Heart right ventricle (tissue), 16 donors: ENCODE data around the gene BOD1. TPM values are rescaled to one million over a fixed set of nuclear protein-coding genes. Genes with fewer than 3 reads are reported as not detected.
A peak's percentile ranks its signal among the peaks of the same experiment; 100 is the strongest.

Experiments used
- ATAC-seq, 8 donors: fragments of 200-7000 bp; cut with Tn5 transposase; one replicate each; pipeline ENCODE4 v1.9.1; 2020; ENCODE audit warnings: mild to moderate bottlenecking in 8 of 8, moderate library complexity in 8 of 8, moderate number of reproducible peaks in 1 of 8
- DNase-seq, 2 donors: peaks; one replicate each; pipeline ENCODE4 v3.0.0-alpha.2; 2020
- H3K27ac ChIP-seq, 10 donors: fragments of 200-600 bp; sonication (generic) in 2 of 10; one replicate each; pipeline versions ENCODE4 v1.5.0 to v1.8.0; 2020 to 2022; ENCODE audit warnings: mild to moderate bottlenecking in 3 of 10
- H3K27me3 ChIP-seq, 7 donors: fragments of 200-600 bp; one replicate each; pipeline ENCODE4 v1.8.0; 2021 to 2022; ENCODE audit warnings: mild to moderate bottlenecking in 2 of 7
- H3K36me3 ChIP-seq, 9 donors: fragments of 200-600 bp; sonication (generic) in 1 of 9; one replicate each; pipeline versions ENCODE4 v1.5.0 to v1.8.0; 2020 to 2022; ENCODE audit warnings: mild to moderate bottlenecking in 2 of 9
- H3K4me1 ChIP-seq, 9 donors: fragments of 200-600 bp; sonication (generic) in 1 of 9; one replicate each; pipeline versions ENCODE4 v1.5.0 to v1.8.0; 2020 to 2022; ENCODE audit warnings: mild to moderate bottlenecking in 4 of 9
- H3K4me3 ChIP-seq, 10 donors: fragments of 200-600 bp; sonication (generic) in 2 of 10; one replicate each; pipeline versions ENCODE4 v1.5.0 to v1.8.0; 2020 to 2022; ENCODE audit warnings: mild to moderate bottlenecking in 7 of 10, moderate library complexity in 2 of 10
- H3K9me3 ChIP-seq, 11 donors: fragments of 200-600 bp in 10 of 11; sonication (generic) in 2 of 11; one replicate each; pipeline versions ENCODE4 v1.5.0 to v1.8.0; 2013 to 2022; ENCODE audit warnings: mild to moderate bottlenecking in 2 of 11, control low read depth in 1 of 11, moderate library complexity in 1 of 11
- CTCF ChIP-seq, 9 donors: fragments of 200-600 bp; sonication (generic) in 2 of 9; IDR thresholded peaks; one replicate each; pipeline versions ENCODE4 v1.5.0 to v1.8.0; 2021 to 2022; ENCODE audit warnings: antibody characterized with exemption in 9 of 9, mild to moderate bottlenecking in 5 of 9, moderate library complexity in 1 of 9
- WGBS, 2 donors: extraction: QIAGEN DNeasy Blood & Tissue Kit; methylation state at CpG; one replicate each; pipeline ENCODE4 v1.1.7; 2013; ENCODE audit warnings: inconsistent platforms in 1 of 2; 5-methylcytosine and 5-hydroxymethylcytosine counted together
- intact Hi-C, 10 donors: fragments of 100-400 bp; cut with DNase I; formaldehyde crosslinking; loops; one replicate each; pipeline versions ENCODE4 v1.11.1 to v1.14.2; 2022
- polyA plus RNA-seq, 2 donors: library from polyadenylated mRNA; stranded (reverse); fragments of 200-250 nt; gene quantifications; one replicate each; pipeline ENCODE4 v1.2.3, GENCODE V29; 2013
- total RNA-seq, 10 donors: library from RNA; stranded (reverse); fragmentation: NEBNext Ultra II Directional in 3 of 10; extraction: Animal tissue kit (Norgen Biotek cat#: 25700) in 3 of 10; gene quantifications; one replicate each; pipeline versions ENCODE4 v1.2.1 to v1.2.4, GENCODE V29; 2021 to 2023
- donor health status: Arrhythmogenic right ventricular cardiomyopathy.
- donor health status: ischemic (EF 13 %, LVEDD 7.1; RV severe dilation, severe dysfunction).
- donor health status: healthy with polysubstance abuse.
- donor health status: DM: no; HTN: yes; CAD: no.
- donor health status: DM: no; HTN: no; CAD: no.
- donor health status: ischemic (EF 25% LVEDD 6.9; RV normal size, moderate dysfunction).
- donor health status: ischemic (EF 25% LVEDD 5.7; RV mildly dilated, moderate dysfunction).
- donor health status: healthy.
- donor health status: DM: yes; HTN: yes; CAD: no.
- donor health status: Ischemic cardiomyopathy.
- donor health status: ischemic (EF 35%, LVEDD 5.7; RV mildly dilated, moderate dysfunction).
- donor health status: nonischemic (EF 11% LVEDD 7.7; RV severe dilation, severe dysfunction).
- donor health status: DM: yes; HTN: yes; CAD: no.
- donor health status: PGD.
- donor health status: ischemic (EF 29% LVEDD 5.4; RV normal size, mild dysfunction).
- donor health status: nonischemic (EF 23%, LVEDD 6.1; RV moderate dilation, normal function).

Gene BOD1
- total and polyA plus RNA-seq, 12 donors: 20.2 to 54.3 (median 45.7) TPM

- ATAC-seq (no peak), DNase-seq (no peak)
- intact Hi-C loops: loop anchor here in 6 of 10 donors (5.0 to 10.0 kb wide), 5 partner anchors 134 to 694 kb away; partner anchors contain the start of gene CPEB4 (in 1 of the 6)
- no peak overlapping the region for H3K4me3 ChIP-seq
- H3K27ac ChIP-seq: no peak overlapping the region
- no peaks in the 10 kb centered on the region for H3K36me3 ChIP-seq
- H3K4me1 ChIP-seq: peaks cover under 1 to 19% (median 9%) of the 10 kb centered on the region in 9 donors
- WGBS, 2 donors: 76% methylated on average over 3 of the region's 3 CpGs
- no peaks in the 10 kb centered on the region for H3K9me3 ChIP-seq
- H3K27me3 ChIP-seq: no peaks in the 10 kb centered on the region
- TF ChIP-seq CTCF (IDR thresholded peaks at IDR 0.05): no peak
These were observed 4.3 kb upstream of the BOD1 start for GRCh38 chr5:173620784-173621183.

GRCh38 chr5:173618927-173619519 is 2.6 kb upstream of the BOD1 start:
- H3K27ac ChIP-seq: no peak overlapping the region
- intact Hi-C loops: loop anchor here (1.0 to 10.0 kb wide), 7 partner anchors 266 to 696 kb away; partner anchors contain the start of gene CPEB4 (in 3 of the 10)
- H3K9me3 ChIP-seq: no peaks in the 10 kb centered on the region
- peak overlapping the region in 1 of 10 donors; percentile 4 for H3K4me3 ChIP-seq
- peaks cover 0 to 33% (median 27%) of the 10 kb centered on the region in 9 donors for H3K4me1 ChIP-seq
- peak in 1 of 2 donors; percentile 54 for DNase-seq
- no peaks in the 10 kb centered on the region for H3K27me3 ChIP-seq
- TF ChIP-seq CTCF (IDR thresholded peaks at IDR 0.05): peak; percentile 52 to 85 (median 73)
- 15 to 16% methylated on average over 7 of the region's 7 CpGs for WGBS, 2 donors
- H3K36me3 ChIP-seq: no peaks in the 10 kb centered on the region
- ATAC-seq: no peak

GRCh38 chr5:173615884-173616576 is 420 bp downstream of the BOD1 start:
- peak; percentile 45 to 75 (median 68) for ATAC-seq

More at GRCh38 chr5:173615884-173616576, 420 bp downstream of the BOD1 start:
- H3K4me1 ChIP-seq: peaks cover 0 to 59% (median 49%) of the 10 kb centered on the region in 9 donors
- DNase-seq: peak; percentile 43 to 52
- H3K27ac ChIP-seq: peak overlapping the region; percentile 88 to 98 (median 94)
- intact Hi-C loops: loop anchor here in 9 of 10 donors (1.0 to 10.0 kb wide), 6 partner anchors 269 to 699 kb away; partner anchors contain the start of gene CPEB4 (in 4 of the 9)
- WGBS, 2 donors: 0 to 1% methylated on average over 55 of the region's 55 CpGs
- H3K9me3 ChIP-seq: no peaks in the 10 kb centered on the region
- H3K4me3 ChIP-seq: peak overlapping the region; percentile 62 to 99 (median 96)
- no peaks in the 10 kb centered on the region for H3K27me3 ChIP-seq
- H3K36me3 ChIP-seq: peaks cover 0 to 29% (median 7%) of the 10 kb centered on the region in 9 donors
- TF ChIP-seq CTCF (IDR thresholded peaks at IDR 0.05): peak in 8 of 9 donors; percentile 34 to 78 (median 64)
